DOHH2 (cell line): Measurements from ENCODE around the gene C1QTNF1.

Experiments
- H3F3A ChIP-seq: fragments of 200-600 bp; sonication (generic), shearing (Covaris generic); 2 replicates; pipeline ENCODE4 v1.6.0; 2016; ENCODE audit warnings: antibody characterized with exemption, mild to moderate bottlenecking; ENCODE audit not compliant: control insufficient read depth, insufficient read depth
- H3K27ac ChIP-seq: fragments of 200-600 bp; sonication (generic); 2 replicates; pipeline ENCODE4 v1.5.1; 2014; ENCODE audit warnings: low read depth, mild to moderate bottlenecking, low read length, moderate library complexity
- H3K27me3 ChIP-seq: fragments of 200-600 bp; sonication (generic); 2 replicates; pipeline ENCODE4 v1.6.1; 2014; ENCODE audit warnings: mild to moderate bottlenecking, low read length, mixed read lengths; ENCODE audit not compliant: control insufficient read depth
- H3K36me3 ChIP-seq: fragments of 200-600 bp; sonication (generic); 2 replicates; pipeline ENCODE4 v1.6.1; 2014; ENCODE audit warnings: mild to moderate bottlenecking, low read length, moderate library complexity, mixed read lengths; ENCODE audit not compliant: control insufficient read depth
- H3K4me1 ChIP-seq: fragments of 200-600 bp; sonication (generic); 2 replicates; pipeline ENCODE4 v1.6.1; 2014; ENCODE audit warnings: mild to moderate bottlenecking, low read length, mixed read lengths; ENCODE audit not compliant: control insufficient read depth
- H3K4me2 ChIP-seq: fragments of 200-600 bp; sonication (generic); 2 replicates; pipeline ENCODE4 v1.6.0; 2014; ENCODE audit warnings: mild to moderate bottlenecking, low read length, moderate library complexity
- H3K4me3 ChIP-seq: fragments of 200-600 bp; sonication (generic); 2 replicates; pipeline ENCODE4 v1.5.1; 2014; ENCODE audit warnings: mild to moderate bottlenecking, low read length, mixed read lengths
- H3K79me2 ChIP-seq: fragments of 200-600 bp; sonication (generic); 2 replicates; pipeline ENCODE4 v1.6.1; 2014; ENCODE audit warnings: mild to moderate bottlenecking, low read length, mixed read lengths; ENCODE audit not compliant: control insufficient read depth
- H3K9me2 ChIP-seq: fragments of 200-600 bp; sonication (generic); replicated peaks from 2 replicates; pipeline ENCODE4 v1.6.1; 2014; ENCODE audit warnings: mild to moderate bottlenecking, low read length, mixed read lengths; ENCODE audit not compliant: control insufficient read depth
- H3K9me3 ChIP-seq: fragments of 200-600 bp; sonication (generic); 2 replicates; pipeline ENCODE4 v1.6.1; 2014; ENCODE audit warnings: antibody characterized with exemption, low read length, mixed read lengths; ENCODE audit not compliant: control insufficient read depth, insufficient read depth
- H4K20me1 ChIP-seq: fragments of 200-600 bp; sonication (generic); 2 replicates; pipeline ENCODE4 v1.6.0; 2014; ENCODE audit warnings: low read depth, mild to moderate bottlenecking, antibody characterized with exemption, low read length, moderate library complexity; ENCODE audit not compliant: control insufficient read depth, insufficient read depth
- CTCF ChIP-seq: fragments of 200-600 bp; sonication (generic); IDR thresholded peaks from one replicate; pipeline ENCODE4 v1.5.1; 2014; ENCODE audit warnings: antibody characterized with exemption, mild to moderate bottlenecking, low read depth, low read length; ENCODE audit not compliant: poor library complexity, severe bottlenecking
- EZH2phosphoT487 ChIP-seq: fragments of 200-600 bp; sonication (generic); IDR thresholded peaks from 2 replicates; pipeline ENCODE4 v1.6.1; 2017; ENCODE audit warnings: borderline replicate concordance, mild to moderate bottlenecking, antibody characterized with exemption, low read length, moderate library complexity, mixed read lengths

C1QTNF1 gene

GRCh38 chr17:79048826-79049755, 25.1 kb downstream of the C1QTNF1 start:
- H3K36me3 ChIP-seq = no peaks in the 10 kb centered on the region

GRCh38 chr17:79049821-79050220, 25.9 kb downstream of the C1QTNF1 start:
- no peak overlapping the region for H3K4me2 ChIP-seq
- no peak overlapping the region for H3K27ac ChIP-seq
- H3K9me3 ChIP-seq = no peaks in the 10 kb centered on the region
- no peaks in the 10 kb centered on the region for H3K27me3 ChIP-seq
- H3K4me1 ChIP-seq = no peaks in the 10 kb centered on the region
- H3F3A ChIP-seq = no peaks in the 10 kb centered on the region
- H3K9me2 ChIP-seq = no peaks in the 10 kb centered on the region
- TF ChIP-seq EZH2phosphoT487 (no peak), CTCF (no peak)
- no peaks in the 10 kb centered on the region for H3K79me2 ChIP-seq
- H4K20me1 ChIP-seq = no peaks in the 10 kb centered on the region
- H3K4me3 ChIP-seq = no peak overlapping the region
- H3K36me3 ChIP-seq = no peaks in the 10 kb centered on the region

More at GRCh38 chr17:79048826-79049755, 25.1 kb downstream of the C1QTNF1 start:
- no peak overlapping the region for H3K4me2 ChIP-seq
- no peaks in the 10 kb centered on the region for H4K20me1 ChIP-seq
- TF ChIP-seq EZH2phosphoT487 (no peak), CTCF (no peak)
- no peaks in the 10 kb centered on the region for H3K79me2 ChIP-seq
- no peaks in the 10 kb centered on the region for H3F3A ChIP-seq
- no peaks in the 10 kb centered on the region for H3K4me1 ChIP-seq
- no peak overlapping the region for H3K27ac ChIP-seq
- H3K4me3 ChIP-seq = no peak overlapping the region
- H3K27me3 ChIP-seq = no peaks in the 10 kb centered on the region
- H3K9me3 ChIP-seq = no peaks in the 10 kb centered on the region
- H3K9me2 ChIP-seq = no peaks in the 10 kb centered on the region

GRCh38 chr17:79050551-79050950, 26.6 kb downstream of the C1QTNF1 start:
- TF ChIP-seq CTCF = no peak
- TF ChIP-seq EZH2phosphoT487 = no peak
- Histone ChIP-seq H3K79me2 (no peaks in the 10 kb centered on the region), H3K9me3 (no peaks in the 10 kb centered on the region), H3K4me1 (no peaks in the 10 kb centered on the region), H3K27me3 (no peaks in the 10 kb centered on the region), H3K9me2 (no peaks in the 10 kb centered on the region), H3F3A (no peaks in the 10 kb centered on the region), H3K36me3 (no peaks in the 10 kb centered on the region), H4K20me1 (no peaks in the 10 kb centered on the region), H3K4me3 (no peak overlapping the region), H3K4me2 (no peak overlapping the region), H3K27ac (no peak overlapping the region)
